IPS DF 6.9 (cell line): ENCODE data around the gene CTLA4.
"Not testable (repeated sequence)": the region's sequence is repeated elsewhere in the genome, so short reads cannot be mapped to it uniquely, and the experiment has no call there.

Source experiments
- DNase-seq: peaks from one replicate; pipeline ENCODE4 v3.0.0-alpha.2; 2013; ENCODE audit warnings: low read depth, low spot score
- H3K27ac ChIP-seq: one replicate; pipeline ENCODE4 v1.5.1; 2013; ENCODE audit warnings: low read length, control low read depth
- H3K27me3 ChIP-seq: 2 replicates; pipeline ENCODE4 v1.6.1; 2013; ENCODE audit warnings: mild to moderate bottlenecking, low read length; ENCODE audit not compliant: control insufficient read depth, insufficient read depth
- H3K36me3 ChIP-seq: 2 replicates; pipeline ENCODE4 v1.6.1; 2013; ENCODE audit warnings: low read length; ENCODE audit not compliant: control insufficient read depth, insufficient read depth
- H3K4me1 ChIP-seq: 2 replicates; pipeline ENCODE4 v1.6.1; 2013; ENCODE audit warnings: low read length; ENCODE audit not compliant: control insufficient read depth, insufficient read depth
- H3K4me3 ChIP-seq: 2 replicates; pipeline ENCODE4 v1.5.1; 2013; ENCODE audit warnings: mild to moderate bottlenecking, low read length
- H3K9me3 ChIP-seq: 2 replicates; pipeline ENCODE4 v1.6.1; 2013; ENCODE audit warnings: low read length, inconsistent platforms; ENCODE audit not compliant: control insufficient read depth, insufficient read depth
- WGBS: extraction: QIAGEN DNeasy Blood & Tissue Kit; methylation state at CpG from one replicate; pipeline ENCODE4 v1.1.7; 2013; ENCODE audit warnings: mixed read lengths, missing lambda C conversion rate; ENCODE audit not compliant: insufficient read length, insufficient coverage; 5-methylcytosine and 5-hydroxymethylcytosine counted together

The CTLA4 gene

GRCh38 chr2:203873461-203873860, 5.9 kb downstream of the CTLA4 start:
- H3K27ac ChIP-seq: no peak overlapping the region

GRCh38 chr2:203873921-203874631, 6.5 kb downstream of the CTLA4 start:
- WGBS: no CpG with 5 or more reads among the region's 5 CpGs
- peak; percentile 22 for DNase-seq
- H3K36me3 ChIP-seq: no peaks in the 10 kb centered on the region
- no peaks in the 10 kb centered on the region for H3K4me1 ChIP-seq
- no peaks in the 10 kb centered on the region for H3K9me3 ChIP-seq
- no peak overlapping the region for H3K4me3 ChIP-seq
- no peaks in the 10 kb centered on the region for H3K27me3 ChIP-seq
- no peak overlapping the region for H3K27ac ChIP-seq

More at GRCh38 chr2:203873461-203873860, 5.9 kb downstream of the CTLA4 start:
- Histone ChIP-seq H3K4me3 (no peak overlapping the region), H3K4me1 (no peaks in the 10 kb centered on the region), H3K36me3 (no peaks in the 10 kb centered on the region), H3K27me3 (no peaks in the 10 kb centered on the region), H3K9me3 (no peaks in the 10 kb centered on the region)
- no peak for DNase-seq
- no CpG with 5 or more reads among the region's 2 CpGs for WGBS

DNA sequence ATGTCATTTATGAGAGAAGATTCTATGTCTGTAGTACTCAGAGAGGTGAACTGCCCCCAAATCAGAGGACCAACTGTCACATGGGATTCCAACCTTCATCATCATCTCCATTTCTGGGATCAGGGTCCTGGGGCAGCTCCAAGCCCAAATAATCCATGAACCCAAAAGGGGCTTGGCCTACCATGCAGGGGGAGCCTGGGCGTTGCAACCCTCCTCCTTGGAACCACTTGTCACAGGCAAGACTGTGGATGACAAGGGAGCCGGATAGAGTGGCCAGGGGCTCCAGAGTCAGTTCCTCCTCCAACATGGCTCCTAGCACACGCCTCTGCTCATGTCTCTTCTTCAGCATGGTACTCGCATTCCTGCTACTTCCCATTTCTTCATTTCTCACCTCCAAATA, 7.9 kb downstream of the CTLA4 start:
- H3K4me3 ChIP-seq: no peak overlapping the region
- 100% methylated on average over 1 of the region's 4 CpGs for WGBS
- no peaks in the 10 kb centered on the region for H3K36me3 ChIP-seq
- H3K9me3 ChIP-seq: no peaks in the 10 kb centered on the region
- DNase-seq: no peak
- no peak overlapping the region for H3K27ac ChIP-seq
- no peaks in the 10 kb centered on the region for H3K4me1 ChIP-seq
- no peaks in the 10 kb centered on the region for H3K27me3 ChIP-seq

DNA sequence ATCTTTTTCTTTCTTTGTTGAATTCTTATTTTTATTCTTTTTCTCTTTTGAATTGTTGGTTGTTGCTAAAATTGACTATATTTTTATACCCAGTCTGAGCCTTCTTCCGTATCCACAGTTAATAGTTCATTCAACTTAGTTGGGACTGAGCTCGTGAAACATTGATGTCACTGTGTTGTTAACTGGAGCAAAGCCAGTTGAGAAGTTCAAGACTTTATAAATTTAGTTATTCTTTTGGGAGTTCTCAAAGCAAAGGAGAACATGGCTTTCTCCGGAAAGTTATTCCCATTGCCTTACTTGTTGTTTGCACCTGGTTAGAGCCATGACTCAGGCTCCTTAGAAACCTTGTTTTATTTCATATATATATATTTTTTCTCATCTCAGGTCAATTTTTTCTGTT, 8.8 kb downstream of the CTLA4 start:
- Histone ChIP-seq H3K4me3 (no peak overlapping the region), H3K36me3 (no peaks in the 10 kb centered on the region), H3K9me3 (no peaks in the 10 kb centered on the region), H3K27me3 (no peaks in the 10 kb centered on the region), H3K27ac (no peak overlapping the region), H3K4me1 (no peaks in the 10 kb centered on the region)
- DNase-seq: no peak
- no CpG with 5 or more reads among the region's 3 CpGs for WGBS

GRCh38 chr2:203878063-203878462, 10.5 kb downstream of the CTLA4 start:
- no CpG with 5 or more reads among the region's 5 CpGs for WGBS
- Histone ChIP-seq H3K4me3 (no peak overlapping the region), H3K36me3 (no peaks in the 10 kb centered on the region), H3K27ac (no peak overlapping the region), H3K27me3 (no peaks in the 10 kb centered on the region), H3K4me1 (no peaks in the 10 kb centered on the region), H3K9me3 (no peaks in the 10 kb centered on the region)
- no peak for DNase-seq

GRCh38 chr2:203880557-203881125, 13.1 kb downstream of the CTLA4 start:
- no peaks in the 10 kb centered on the region for H3K36me3 ChIP-seq
- no peaks in the 10 kb centered on the region for H3K9me3 ChIP-seq
- H3K27me3 ChIP-seq: no peaks in the 10 kb centered on the region
- DNase-seq: no peak
- no peaks in the 10 kb centered on the region for H3K4me1 ChIP-seq
- WGBS: no CpG with 5 or more reads among the region's 7 CpGs
- H3K4me3 ChIP-seq: no peak overlapping the region
- no peak overlapping the region for H3K27ac ChIP-seq

DNA sequence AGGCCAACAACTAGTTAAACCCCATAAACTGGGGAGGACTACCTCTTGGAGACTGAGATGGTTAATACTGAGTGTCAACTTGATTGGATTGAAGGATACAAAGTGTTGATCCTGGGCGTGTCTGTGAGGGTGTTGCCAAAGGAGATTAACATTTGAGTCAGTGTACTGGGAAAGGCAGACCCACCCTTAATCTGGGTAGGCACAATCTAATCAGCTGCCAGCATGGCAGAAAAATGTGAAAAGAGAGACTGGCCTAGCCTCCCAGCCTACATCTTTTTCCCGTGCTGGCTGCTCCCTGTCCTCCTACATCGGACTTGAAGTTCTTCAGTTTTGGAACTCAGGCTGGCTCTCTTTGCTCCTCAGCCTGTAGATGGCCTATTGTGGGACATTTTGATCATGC, 13.6 kb downstream of the CTLA4 start:
- not testable (repeated sequence) for H3K9me3 ChIP-seq, H3K36me3 ChIP-seq, H3K4me1 ChIP-seq, DNase-seq, H3K4me3 ChIP-seq, H3K27ac ChIP-seq, H3K27me3 ChIP-seq
- no CpG with 5 or more reads among the region's 3 CpGs for WGBS

GRCh38 chr2:203882551-203882950, 15.0 kb downstream of the CTLA4 start:
- WGBS: 100% methylated on average over 1 of the region's 1 CpG
- H3K4me1 ChIP-seq: no peaks in the 10 kb centered on the region

GRCh38 chr2:203886661-203887151, 19.1 kb downstream of the CTLA4 start:
- Histone ChIP-seq H3K36me3 (no peaks in the 10 kb centered on the region), H3K4me3 (no peak overlapping the region), H3K27me3 (no peaks in the 10 kb centered on the region), H3K9me3 (no peaks in the 10 kb centered on the region), H3K4me1 (no peaks in the 10 kb centered on the region), H3K27ac (no peak overlapping the region)
- WGBS: no CpG with 5 or more reads among the region's 3 CpGs
- DNase-seq: no peak

More at GRCh38 chr2:203882551-203882950, 15.0 kb downstream of the CTLA4 start:
- H3K27ac ChIP-seq: no peak overlapping the region
- no peaks in the 10 kb centered on the region for H3K27me3 ChIP-seq
- no peak for DNase-seq
- H3K36me3 ChIP-seq: no peaks in the 10 kb centered on the region
- no peak overlapping the region for H3K4me3 ChIP-seq
- H3K9me3 ChIP-seq: no peaks in the 10 kb centered on the region

DNA sequence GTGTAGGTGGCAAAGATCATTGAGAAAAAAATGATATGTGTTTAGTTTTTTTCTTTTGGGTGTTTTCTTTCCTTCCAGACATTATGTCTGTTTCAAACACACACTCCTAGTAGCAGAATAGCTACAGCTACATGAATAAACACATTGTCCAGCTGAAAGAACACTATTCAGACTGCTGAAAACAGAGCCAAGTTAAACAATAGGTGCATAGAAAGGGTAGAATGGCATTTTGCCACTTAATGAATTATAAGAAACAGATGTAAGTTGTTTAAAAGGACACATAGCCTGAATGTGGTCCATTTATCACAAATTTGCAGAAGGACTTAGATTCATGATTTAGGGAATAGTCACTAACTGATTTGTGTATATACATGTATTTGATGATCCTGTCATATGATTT, 20.1 kb downstream of the CTLA4 start:
- no peaks in the 10 kb centered on the region for H3K27me3 ChIP-seq
- H3K4me3 ChIP-seq: no peak overlapping the region
- no peaks in the 10 kb centered on the region for H3K9me3 ChIP-seq
- DNase-seq: no peak
- no peaks in the 10 kb centered on the region for H3K36me3 ChIP-seq
- H3K4me1 ChIP-seq: no peaks in the 10 kb centered on the region
- H3K27ac ChIP-seq: no peak overlapping the region

GRCh38 chr2:203889542-203889941, 22.0 kb downstream of the CTLA4 start:
- no peak for DNase-seq
- no CpG with 5 or more reads among the region's 1 CpG for WGBS
- Histone ChIP-seq H3K27ac (no peak overlapping the region), H3K4me1 (no peaks in the 10 kb centered on the region), H3K4me3 (no peak overlapping the region), H3K9me3 (no peaks in the 10 kb centered on the region), H3K36me3 (no peaks in the 10 kb centered on the region), H3K27me3 (no peaks in the 10 kb centered on the region)
